SK-N-MC (cell line): Measurements from ENCODE around the gene CACNA1B.

Source experiments
- EZH2 ChIP-seq: fragments of 200-600 bp; sonication (generic); IDR thresholded peaks from one replicate; pipeline ENCODE4 v1.6.1; 2017; ENCODE audit warnings: antibody characterized with exemption
- POLR2AphosphoS5 ChIP-seq: IDR thresholded peaks from 2 replicates; pipeline ENCODE4 v1.6.1; 2012; ENCODE audit warnings: mild to moderate bottlenecking, low read depth, low read length, borderline replicate concordance

DNA sequence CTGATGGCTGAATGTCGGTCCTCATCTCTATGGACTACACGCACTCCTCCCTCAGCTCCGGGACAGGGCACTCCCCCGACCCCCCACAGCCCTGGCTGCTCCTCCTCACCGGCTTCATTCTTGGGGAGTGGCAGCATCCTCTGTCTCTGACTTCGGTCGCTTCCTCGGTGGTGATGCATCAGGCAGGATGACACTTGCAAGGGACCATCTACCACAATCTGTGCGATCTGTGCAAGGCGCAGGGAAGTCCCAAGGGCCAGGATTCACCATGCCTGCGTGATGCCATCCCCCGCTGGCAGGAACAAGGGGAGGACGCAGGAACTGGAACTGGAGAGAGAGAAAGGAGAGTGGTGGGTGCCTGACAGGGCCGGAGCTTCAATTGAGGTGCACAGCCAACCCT, 2.2 kb upstream of the CACNA1B start:
- TF ChIP-seq EZH2 (no peak), POLR2AphosphoS5 (no peak)
